H54 (cell line): ENCODE data around the gene ACTRT2.

ENCODE experiments used
- DNase-seq: peaks from one replicate; pipeline ENCODE4 v3.0.0; 2011; ENCODE audit warnings: low spot score, mixed read lengths; ENCODE audit not compliant: insufficient read length
- FAIRE-seq: peaks from 3 replicates; lab custom pipeline; 2011; peaks lifted over from hg19 to GRCh38; lab: Jason Lieb, UNC
- POLR2A ChIP-seq: IDR thresholded peaks from 2 replicates; pipeline ENCODE4 v1.6.1; 2011; ENCODE audit warnings: low read depth, mild to moderate bottlenecking, low read length

Gene ACTRT2

DNA sequence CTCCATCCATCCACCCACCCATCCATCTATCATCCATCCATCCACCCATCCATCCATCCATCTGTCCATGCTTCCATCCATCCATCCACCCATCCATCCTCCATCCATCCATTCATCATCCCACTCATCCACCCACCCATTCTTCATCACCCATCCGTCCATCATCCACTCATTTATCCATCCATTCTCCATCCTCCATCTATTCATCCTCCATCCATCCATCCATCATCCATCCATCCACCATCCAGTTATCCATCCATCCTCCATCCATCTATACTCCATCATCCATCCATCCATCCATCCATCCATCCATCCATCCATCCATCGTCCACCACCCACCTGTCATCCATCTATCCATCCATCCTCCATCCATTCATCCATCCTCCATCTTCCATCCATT, 32.1 kb upstream of the ACTRT2 start:
- no peak for TF ChIP-seq POLR2A
- DNase-seq, result no peak
- FAIRE-seq, result no peak

DNA sequence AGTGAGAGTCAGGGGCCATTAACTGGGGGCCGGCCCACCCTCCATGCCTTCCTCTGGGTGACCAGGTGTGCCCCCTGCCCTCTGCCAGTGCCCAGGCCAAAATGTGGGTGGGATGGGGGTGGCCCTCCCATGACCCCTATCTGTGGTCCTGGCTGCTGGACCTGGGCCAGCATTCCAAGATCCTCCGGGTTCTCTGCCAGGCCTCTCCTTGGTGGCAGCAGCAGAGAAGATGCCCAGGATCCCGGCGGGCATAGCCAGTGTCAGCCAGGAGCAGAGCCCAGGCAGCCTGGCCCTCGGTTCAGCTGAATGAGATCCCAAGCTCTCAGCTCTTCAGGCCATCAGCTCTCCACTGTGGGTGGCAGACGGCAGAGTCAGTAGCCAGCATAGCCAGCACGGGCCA, 31.3 kb upstream of the ACTRT2 start:
- no peak for TF ChIP-seq POLR2A
- DNase-seq, result no peak
- no peak for FAIRE-seq

DNA sequence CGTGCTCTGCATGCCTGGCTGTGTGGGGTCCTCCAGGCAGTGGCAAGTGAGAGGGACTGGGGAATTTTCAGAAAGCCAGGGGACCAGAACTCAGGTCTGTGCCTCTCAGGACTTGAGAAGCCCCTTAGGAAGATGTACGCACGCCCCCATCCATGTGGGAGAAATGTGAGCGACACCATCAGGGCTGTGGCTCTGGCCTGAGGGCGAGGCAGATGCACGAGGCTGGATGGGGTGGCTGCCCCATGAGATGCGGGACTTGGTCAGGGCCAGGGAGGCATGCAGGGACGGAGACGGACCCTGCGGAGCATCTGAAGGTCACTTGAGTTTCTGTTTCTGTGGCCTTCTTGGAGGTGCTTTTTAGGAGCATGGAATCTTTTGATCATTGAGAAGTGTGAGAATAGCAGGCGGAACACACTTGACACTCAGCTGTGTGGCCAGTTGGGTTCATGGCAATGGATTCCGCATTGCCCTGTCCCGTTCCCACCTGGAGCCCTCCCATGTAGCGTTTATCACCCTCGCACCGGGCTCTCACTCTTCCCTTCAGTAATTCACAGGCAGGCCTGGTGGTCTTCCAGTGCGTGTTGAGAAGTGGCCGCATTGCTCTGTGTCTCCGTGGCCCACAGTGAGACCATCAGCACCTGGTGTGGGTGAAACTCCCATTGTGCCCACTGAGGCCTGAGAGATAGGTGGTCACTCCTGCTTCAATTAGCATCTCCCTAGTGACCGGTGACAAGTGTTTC, 30.7 kb upstream of the ACTRT2 start:
- FAIRE-seq (no peak), DNase-seq (no peak)
- TF ChIP-seq POLR2A, result no peak

DNA sequence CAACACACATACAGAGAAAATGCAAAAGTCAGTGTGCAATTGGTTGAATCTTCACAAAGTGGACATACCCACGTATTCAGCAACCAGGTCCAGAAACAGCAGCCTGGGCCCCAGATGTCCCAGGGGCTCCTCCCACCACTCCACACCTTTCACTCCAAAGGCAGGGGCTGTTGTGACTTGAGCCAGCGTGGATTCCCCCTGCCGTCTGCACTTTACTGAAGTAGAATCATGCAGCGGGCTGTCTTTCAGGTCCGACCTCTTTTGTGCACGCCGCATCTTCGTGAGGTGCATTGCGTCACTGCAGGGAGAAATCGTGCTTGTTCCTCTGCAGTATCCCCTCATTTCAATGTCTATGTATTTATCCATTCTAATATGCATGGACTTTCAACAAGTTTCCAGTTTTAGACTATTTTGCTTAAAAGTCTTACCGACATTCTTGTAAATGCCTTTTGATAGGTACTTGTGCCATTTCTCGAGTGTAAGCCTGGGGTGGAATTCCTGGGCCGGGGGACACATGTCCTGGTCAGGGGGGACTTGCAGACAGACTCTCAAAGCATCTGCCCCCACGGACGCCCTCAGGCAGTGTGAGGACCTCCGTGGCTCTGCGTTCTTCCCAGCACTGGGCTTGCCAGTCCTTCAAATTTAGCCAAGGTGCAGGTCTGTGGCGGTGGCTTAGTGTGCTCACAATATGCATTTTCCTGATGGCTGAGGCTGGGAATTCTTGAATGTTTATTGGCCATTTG, 29.3 kb upstream of the ACTRT2 start:
- DNase-seq (no peak), FAIRE-seq (no peak)
- no peak for TF ChIP-seq POLR2A

- DNase-seq, result no peak
- TF ChIP-seq POLR2A, result no peak
- no peak for FAIRE-seq
These were observed 22.7 kb upstream of the ACTRT2 start for GRCh38 chr1:2998503-2999100.

- TF ChIP-seq POLR2A, result no peak
- no peak for DNase-seq
- no peak for FAIRE-seq
These were observed 22.1 kb upstream of the ACTRT2 start for GRCh38 chr1:2999138-2999537.

GRCh38 chr1:2999571-2999970, 21.7 kb upstream of the ACTRT2 start:
- FAIRE-seq (no peak), DNase-seq (no peak)
- no peak for TF ChIP-seq POLR2A

DNA sequence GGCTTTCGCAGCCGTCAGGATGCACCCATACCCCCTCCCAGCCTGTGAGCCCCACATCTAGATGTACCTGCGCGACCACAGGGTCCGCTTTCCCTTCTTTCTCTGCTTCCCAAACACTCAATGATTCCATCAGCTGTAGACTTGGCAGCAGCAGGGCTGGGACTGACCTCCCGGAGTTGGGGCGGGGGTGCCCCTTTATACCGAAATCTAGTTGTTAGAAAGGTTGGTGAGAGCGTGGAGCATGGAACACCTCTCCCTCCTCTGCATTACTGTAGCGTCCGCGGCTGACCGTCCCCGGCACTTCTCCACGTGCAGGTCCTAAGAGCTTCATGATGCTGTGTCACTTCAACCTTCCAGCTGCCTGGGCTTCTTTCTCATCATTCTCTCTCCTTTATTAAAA, 21.1 kb upstream of the ACTRT2 start:
- TF ChIP-seq POLR2A, result no peak
- DNase-seq, result no peak
- no peak for FAIRE-seq

DNA sequence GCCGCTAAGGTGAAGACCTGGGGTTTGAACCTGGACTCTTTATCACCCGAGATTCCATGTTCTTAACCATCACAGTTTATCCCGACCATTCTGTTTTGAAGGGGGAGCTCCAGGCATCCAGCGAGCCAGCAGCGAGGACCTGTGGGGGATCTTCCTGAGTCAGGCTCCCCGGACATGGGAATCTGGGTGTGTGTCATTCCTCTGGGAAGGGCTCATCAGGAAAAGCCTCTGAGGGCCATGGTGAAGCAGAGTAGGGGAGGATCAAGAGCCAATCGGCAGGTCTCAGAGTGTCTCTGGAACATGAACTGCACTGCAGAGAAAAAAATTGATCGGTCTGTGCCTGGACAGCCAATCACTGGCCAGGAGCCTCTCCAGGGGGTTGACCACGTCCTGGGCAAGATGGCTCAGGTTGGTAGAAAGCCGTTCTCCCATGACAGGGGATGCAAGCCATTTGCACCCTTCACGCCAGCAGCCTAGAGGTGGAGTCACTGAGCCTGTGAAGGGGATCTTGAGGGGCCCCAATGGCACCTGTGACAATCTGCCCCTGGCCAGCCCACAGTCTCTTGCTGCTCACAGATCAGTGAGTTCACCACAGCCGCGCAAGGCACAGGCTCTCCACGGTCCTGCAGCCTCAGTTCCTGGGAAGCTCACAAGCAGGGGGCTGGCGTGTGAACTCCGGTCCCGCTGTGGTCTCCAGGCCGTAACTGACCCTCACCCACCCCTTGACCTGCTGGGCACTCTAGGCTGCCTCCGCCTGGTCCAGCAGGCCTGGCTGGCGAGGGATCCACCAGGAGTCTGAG, 20.4 kb upstream of the ACTRT2 start:
- no peak for FAIRE-seq
- DNase-seq, result no peak
- no peak for TF ChIP-seq POLR2A

DNA sequence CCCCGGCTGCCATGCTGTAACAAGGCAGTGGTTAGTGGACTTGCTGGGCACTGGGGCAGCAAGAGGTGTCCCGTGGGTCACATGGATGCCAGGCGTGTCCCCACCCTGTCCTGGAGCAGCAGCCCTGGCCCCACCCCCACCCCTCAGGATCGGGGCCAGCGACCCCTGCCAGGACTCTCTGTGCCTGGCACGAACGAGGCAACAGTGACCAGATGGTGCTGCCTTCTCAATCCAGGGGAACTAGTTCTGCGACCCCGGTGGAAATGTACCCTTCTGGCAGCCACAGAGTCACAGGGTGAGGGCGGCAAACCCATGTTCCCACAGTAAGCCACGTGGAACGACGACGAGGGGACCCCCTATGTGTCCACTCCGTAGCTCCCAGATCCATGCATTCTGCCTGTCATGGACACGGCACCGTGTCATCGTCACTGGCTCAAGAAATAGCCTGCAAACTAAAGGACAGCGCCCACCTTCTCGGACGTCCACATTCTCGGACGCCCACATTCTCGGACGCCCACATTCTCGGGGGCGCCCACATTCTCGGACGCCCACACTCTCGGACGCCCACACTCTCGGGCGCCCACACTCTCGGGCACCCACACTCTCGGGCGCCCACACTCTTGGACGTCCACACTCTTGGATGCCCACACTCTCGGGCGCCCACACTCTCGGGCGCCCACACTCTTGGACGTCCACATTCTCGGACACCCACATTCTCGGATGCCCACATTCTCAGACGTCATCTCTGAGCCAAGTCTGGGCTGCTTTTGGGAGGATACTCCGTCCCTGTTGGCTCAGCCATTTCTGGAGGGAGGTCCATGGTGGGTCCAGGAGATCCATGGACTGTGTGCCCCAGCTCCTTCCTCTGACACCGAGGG, 19.6 kb upstream of the ACTRT2 start:
- no peak for TF ChIP-seq POLR2A
- FAIRE-seq, result no peak
- no peak for DNase-seq

- TF ChIP-seq POLR2A, result no peak
- FAIRE-seq, result no peak
These were observed 18.8 kb upstream of the ACTRT2 start for GRCh38 chr1:3002349-3003038.

More at GRCh38 chr1:3002349-3003038, 18.8 kb upstream of the ACTRT2 start:
- no peak for DNase-seq
